Colonic mucosa (tissue), 4 donors: ENCODE results near the gene TSTD2. TPM values are rescaled to one million over a fixed set of nuclear protein-coding genes. Genes with fewer than 3 reads are reported as not detected.

Source experiments
- DNase-seq: peaks from one replicate; pipeline ENCODE4 v3.0.0-alpha.2; 2020
- H3K27ac ChIP-seq: fragments of 200-600 bp; one replicate; pipeline ENCODE4 v1.8.0; 2021
- H3K27me3 ChIP-seq: fragments of 200-600 bp; one replicate; pipeline ENCODE4 v1.8.0; 2021
- H3K36me3 ChIP-seq: fragments of 200-600 bp; one replicate; pipeline ENCODE4 v1.8.0; 2021
- H3K4me1 ChIP-seq: fragments of 200-600 bp; one replicate; pipeline ENCODE4 v1.8.0; 2021; ENCODE audit warnings: mild to moderate bottlenecking
- H3K4me3 ChIP-seq: fragments of 200-600 bp; one replicate; pipeline ENCODE4 v1.8.0; 2021
- H3K9ac ChIP-seq, 2 donors: one replicate each; pipeline ENCODE4 v1.7.0; 2013; ENCODE audit warnings: control low read depth in 2 of 2, low read depth in 2 of 2, low read length in 2 of 2
- H3K9me3 ChIP-seq: fragments of 200-600 bp; one replicate; pipeline ENCODE4 v1.8.0; 2021
- CTCF ChIP-seq: fragments of 200-600 bp; IDR thresholded peaks from one replicate; pipeline ENCODE4 v1.8.0; 2022; ENCODE audit warnings: antibody characterized with exemption, mild to moderate bottlenecking
- intact Hi-C: fragments of 100-400 bp; cut with DNase I; formaldehyde crosslinking; loops from one replicate; pipeline ENCODE4 v1.14.1; 2022
- total RNA-seq, 2 donors: library from RNA; stranded (reverse); fragmentation: NEBNext Ultra II Directional in 1 of 2; extraction: Animal tissue kit (Norgen Biotek cat#: 25700) in 1 of 2; gene quantifications; one replicate each; pipeline ENCODE4 v1.2.1, GENCODE V29; 2021
- donor health status: healthy.
- donor health status: DM: no; HTN: no; CAD: no.
- donor health status: DM: no; HTN: no; CAD: no.

The TSTD2 gene
- total RNA-seq, 2 donors from 2014 or later, result 14.7 to 17.5 TPM

GRCh38 chr9:97553141-97553540 is 80.0 kb downstream of the TSTD2 start:
- TF ChIP-seq CTCF, result no peak
- no peak overlapping the region for H3K4me3 ChIP-seq
- H3K9me3 ChIP-seq, result no peaks in the 10 kb centered on the region
- H3K27me3 ChIP-seq, result no peaks in the 10 kb centered on the region
- H3K9ac ChIP-seq, result no peak overlapping the region
- H3K4me1 ChIP-seq, result no peaks in the 10 kb centered on the region
- no peak overlapping the region for H3K27ac ChIP-seq
- no peaks in the 10 kb centered on the region for H3K36me3 ChIP-seq
- no peak for DNase-seq
- intact Hi-C loops, result no loop called here

- no peak overlapping the region for H3K9ac ChIP-seq
- H3K27me3 ChIP-seq, result no peaks in the 10 kb centered on the region
- no peak overlapping the region for H3K27ac ChIP-seq
- intact Hi-C loops, result no loop called here
- H3K4me3 ChIP-seq, result no peak overlapping the region
- no peaks in the 10 kb centered on the region for H3K36me3 ChIP-seq
- H3K4me1 ChIP-seq, result no peaks in the 10 kb centered on the region
- no peak for TF ChIP-seq CTCF
- no peaks in the 10 kb centered on the region for H3K9me3 ChIP-seq
- no peak for DNase-seq
Observed at GRCh38 chr9:97551308-97551707, 81.9 kb downstream of the TSTD2 start.

- no peaks in the 10 kb centered on the region for H3K27me3 ChIP-seq
- no peaks in the 10 kb centered on the region for H3K36me3 ChIP-seq
- intact Hi-C loops, result no loop called here
- TF ChIP-seq CTCF, result no peak
- H3K9ac ChIP-seq, result no peak overlapping the region
- H3K27ac ChIP-seq, result no peak overlapping the region
- no peak for DNase-seq
- H3K9me3 ChIP-seq, result no peaks in the 10 kb centered on the region
- no peak overlapping the region for H3K4me3 ChIP-seq
- H3K4me1 ChIP-seq, result no peaks in the 10 kb centered on the region
Observed at GRCh38 chr9:97550386-97550785, 82.8 kb downstream of the TSTD2 start.

Other genes with a start within 250 kb of the TSTD2 start
- 10 to 100 TPM; 28.8 to 35.3 TPM for gene TDRD7, start 221.3 kb downstream of the TSTD2 start, total RNA-seq
- 1 to 10 TPM; 1.0 to 4.9 TPM for gene TMOD1, start 131.7 kb downstream of the TSTD2 start, total RNA-seq
- gene NCBP1, start 453 bp upstream of the TSTD2 start, total RNA-seq, result 10 to 100 TPM; 30.3 to 48.2 TPM
- gene XPA, start 64.0 kb upstream of the TSTD2 start, total RNA-seq, result 1 to 10 TPM; 7.0 to 8.0 TPM
- not detected for gene FOXE1, start 219.9 kb upstream of the TSTD2 start, total RNA-seq